ENCODE measurements around the gene SPAST.

Gene SPAST

DNA sequence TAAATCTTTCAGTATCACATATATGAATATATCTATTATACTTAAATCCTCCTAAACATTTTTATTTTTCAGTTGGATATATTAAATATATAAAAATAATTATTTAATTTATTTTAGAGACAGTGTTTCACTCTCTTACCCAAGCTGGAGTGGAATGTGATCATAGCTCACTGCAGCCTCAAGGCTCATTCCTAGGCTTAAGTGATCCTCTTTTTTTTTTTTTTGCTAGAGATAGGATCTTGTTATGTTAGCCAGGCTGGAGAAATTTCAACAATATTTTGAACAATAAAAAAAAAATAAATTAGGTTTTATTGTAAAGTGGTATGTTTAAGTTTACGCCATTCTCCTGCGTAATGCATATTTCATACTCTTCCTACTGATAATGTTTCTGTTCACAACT is 4.2 kb downstream of the SPAST start:
- no peaks in the 10 kb centered on the region for H3K27me3 ChIP-seq (ENCODE audit: low read depth, low read length)
- no peak overlapping the region for H3K9ac ChIP-seq (ENCODE audit: low read length)
- peaks cover 7% of the 10 kb centered on the region for H3K4me1 ChIP-seq (ENCODE audit: low read length)
- H3K36me3 ChIP-seq (replicated peaks; ENCODE audit: low read depth, low read length), result no peaks in the 10 kb centered on the region
- no peak overlapping the region for H3K4me3 ChIP-seq (ENCODE audit: low read length)
- no peak overlapping the region for H3K4me2 ChIP-seq (ENCODE audit: low read length)
- no peak overlapping the region for H3K27ac ChIP-seq (ENCODE audit: low read length)
- peaks cover 12% of the 10 kb centered on the region for H3K79me2 ChIP-seq (ENCODE audit: low read length)
- H3K9me3 ChIP-seq (ENCODE audit: insufficient read depth, low read length), result no peaks in the 10 kb centered on the region
- H2AFZ ChIP-seq (ENCODE audit: low read depth, low read length), result no peak overlapping the region
- TF ChIP-seq, protein P1, sequence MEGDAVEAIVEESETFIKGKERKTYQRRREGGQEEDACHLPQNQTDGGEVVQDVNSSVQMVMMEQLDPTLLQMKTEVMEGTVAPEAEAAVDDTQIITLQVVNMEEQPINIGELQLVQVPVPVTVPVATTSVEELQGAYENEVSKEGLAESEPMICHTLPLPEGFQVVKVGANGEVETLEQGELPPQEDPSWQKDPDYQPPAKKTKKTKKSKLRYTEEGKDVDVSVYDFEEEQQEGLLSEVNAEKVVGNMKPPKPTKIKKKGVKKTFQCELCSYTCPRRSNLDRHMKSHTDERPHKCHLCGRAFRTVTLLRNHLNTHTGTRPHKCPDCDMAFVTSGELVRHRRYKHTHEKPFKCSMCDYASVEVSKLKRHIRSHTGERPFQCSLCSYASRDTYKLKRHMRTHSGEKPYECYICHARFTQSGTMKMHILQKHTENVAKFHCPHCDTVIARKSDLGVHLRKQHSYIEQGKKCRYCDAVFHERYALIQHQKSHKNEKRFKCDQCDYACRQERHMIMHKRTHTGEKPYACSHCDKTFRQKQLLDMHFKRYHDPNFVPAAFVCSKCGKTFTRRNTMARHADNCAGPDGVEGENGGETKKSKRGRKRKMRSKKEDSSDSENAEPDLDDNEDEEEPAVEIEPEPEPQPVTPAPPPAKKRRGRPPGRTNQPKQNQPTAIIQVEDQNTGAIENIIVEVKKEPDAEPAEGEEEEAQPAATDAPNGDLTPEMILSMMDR (IDR thresholded peaks at IDR 0.05; ENCODE audit: low read depth, low read length), result no peak
- no peak for TF ChIP-seq EZH2phosphoT487 (IDR thresholded peaks at IDR 0.05; ENCODE audit: low read depth)
- H4K20me1 ChIP-seq (ENCODE audit: insufficient read depth, low read length), result no peaks in the 10 kb centered on the region

DNA sequence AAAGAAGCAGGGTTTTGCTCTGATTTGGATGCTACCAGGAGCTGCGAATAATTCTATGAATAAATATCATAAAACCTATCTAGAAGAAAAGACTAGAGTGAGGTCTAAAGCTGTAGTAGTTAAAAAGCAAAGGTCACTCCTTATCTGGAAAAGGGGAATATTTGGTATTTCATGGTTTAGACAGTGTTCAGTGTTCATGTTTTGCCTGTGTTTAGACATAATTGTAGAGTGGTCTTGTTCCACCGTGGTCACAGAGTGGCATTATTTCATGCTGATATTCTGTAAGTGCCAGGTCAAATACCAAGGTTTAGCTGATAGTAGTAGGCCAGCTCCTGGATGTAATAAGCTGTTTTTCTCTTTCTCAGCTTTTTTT is 10.8 kb downstream of the SPAST start:
- Histone ChIP-seq H3K4me2 (ENCODE audit: low read length) (no peak overlapping the region), H3K4me3 (ENCODE audit: low read length) (no peak overlapping the region), H3K9me3 (ENCODE audit: insufficient read depth, low read length) (no peaks in the 10 kb centered on the region), H2AFZ (ENCODE audit: low read depth, low read length) (no peak overlapping the region), H3K27me3 (ENCODE audit: low read depth, low read length) (no peaks in the 10 kb centered on the region), H3K9ac (ENCODE audit: low read length) (no peak overlapping the region), H3K36me3 (replicated peaks; ENCODE audit: low read depth, low read length) (no peaks in the 10 kb centered on the region), H4K20me1 (ENCODE audit: insufficient read depth, low read length) (0 out of 2 replicates have a peak, but pooled peaks cover 4% of the 10 kb centered on the region), H3K79me2 (ENCODE audit: low read length) (no peaks in the 10 kb centered on the region; the same call in 1 of the 2 replicates), H3K4me1 (ENCODE audit: low read length) (no peaks in the 10 kb centered on the region), H3K27ac (ENCODE audit: low read length) (no peak overlapping the region)
- TF ChIP-seq EZH2phosphoT487 (IDR thresholded peaks at IDR 0.05; ENCODE audit: low read depth), result no peak
- TF ChIP-seq, protein P1 (IDR thresholded peaks at IDR 0.05; ENCODE audit: low read depth, low read length), result no peak

DNA sequence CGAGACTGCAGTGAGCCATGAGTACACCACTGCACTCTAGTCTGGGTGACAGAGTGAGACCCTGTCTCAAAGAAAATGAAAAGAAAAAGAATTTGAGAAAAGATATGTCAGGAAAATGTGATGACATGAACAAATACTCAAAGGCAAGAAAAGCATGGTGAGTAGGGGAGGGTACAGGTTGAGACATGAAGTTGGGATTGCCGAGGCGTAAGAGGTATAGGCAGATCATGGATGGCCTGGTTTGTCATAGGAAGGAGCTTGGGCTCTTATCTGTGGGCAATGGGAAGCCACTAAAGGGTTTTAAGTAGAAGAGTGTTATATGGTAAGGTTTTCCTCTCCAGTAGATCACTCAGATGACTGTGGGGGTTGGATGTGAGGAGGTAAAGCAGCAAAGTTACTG is 32.3 kb downstream of the SPAST start:
- TF ChIP-seq EZH2phosphoT487 (IDR thresholded peaks at IDR 0.05; ENCODE audit: low read depth), result no peak
- H3K9me3 ChIP-seq (ENCODE audit: insufficient read depth, low read length), result no peaks in the 10 kb centered on the region

DNA sequence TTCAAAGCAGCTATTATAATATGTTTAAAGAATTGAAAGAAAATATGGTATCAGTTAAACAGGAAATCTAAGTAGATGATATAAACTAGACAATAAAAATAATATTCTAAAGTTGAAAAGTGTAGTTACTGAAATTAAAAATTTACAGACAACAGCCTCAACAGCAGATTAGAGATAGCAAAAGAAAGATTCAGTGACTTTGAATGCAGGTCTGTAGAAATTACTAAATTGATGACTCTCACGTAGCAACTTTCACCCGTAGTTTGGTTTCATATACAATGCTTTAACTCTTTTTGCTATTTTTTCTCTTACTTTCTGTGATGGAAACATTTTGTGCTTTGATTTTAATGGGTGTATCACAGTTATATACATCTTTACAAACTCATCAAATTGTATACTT is 44.8 kb downstream of the SPAST start:
- no peak for TF ChIP-seq EZH2phosphoT487 (IDR thresholded peaks at IDR 0.05; ENCODE audit: low read depth)
- TF ChIP-seq, protein P1 (IDR thresholded peaks at IDR 0.05; ENCODE audit: low read depth, low read length), result no peak
- Histone ChIP-seq H3K4me3 (ENCODE audit: low read length) (no peak overlapping the region), H3K9me3 (ENCODE audit: insufficient read depth, low read length) (no peaks in the 10 kb centered on the region), H3K36me3 (replicated peaks; ENCODE audit: low read depth, low read length) (peaks cover 6% of the 10 kb centered on the region), H3K27ac (ENCODE audit: low read length) (no peak overlapping the region), H2AFZ (ENCODE audit: low read depth, low read length) (no peak overlapping the region), H3K27me3 (ENCODE audit: low read depth, low read length) (no peaks in the 10 kb centered on the region), H3K9ac (ENCODE audit: low read length) (no peak overlapping the region), H3K79me2 (ENCODE audit: low read length) (no peaks in the 10 kb centered on the region), H4K20me1 (ENCODE audit: insufficient read depth, low read length) (no peaks in the 10 kb centered on the region), H3K4me2 (ENCODE audit: low read length) (no peak overlapping the region), H3K4me1 (ENCODE audit: low read length) (no peaks in the 10 kb centered on the region)

More for the DNA sequence above, 32.3 kb downstream of the SPAST start:
- H3K27ac ChIP-seq (ENCODE audit: low read length), result no peak overlapping the region
- no peak overlapping the region for H3K4me3 ChIP-seq (ENCODE audit: low read length)
- H3K4me2 ChIP-seq (ENCODE audit: low read length), result no peak overlapping the region
- no peak overlapping the region for H2AFZ ChIP-seq (ENCODE audit: low read depth, low read length)
- no peaks in the 10 kb centered on the region for H3K27me3 ChIP-seq (ENCODE audit: low read depth, low read length)
- no peaks in the 10 kb centered on the region for H3K4me1 ChIP-seq (ENCODE audit: low read length)
- H3K79me2 ChIP-seq (ENCODE audit: low read length), result no peaks in the 10 kb centered on the region
- no peak overlapping the region for H3K9ac ChIP-seq (ENCODE audit: low read length)
- peaks cover 2% of the 10 kb centered on the region for H3K36me3 ChIP-seq (replicated peaks; ENCODE audit: low read depth, low read length)
- no peaks in the 10 kb centered on the region for H4K20me1 ChIP-seq (ENCODE audit: insufficient read depth, low read length)

DNA sequence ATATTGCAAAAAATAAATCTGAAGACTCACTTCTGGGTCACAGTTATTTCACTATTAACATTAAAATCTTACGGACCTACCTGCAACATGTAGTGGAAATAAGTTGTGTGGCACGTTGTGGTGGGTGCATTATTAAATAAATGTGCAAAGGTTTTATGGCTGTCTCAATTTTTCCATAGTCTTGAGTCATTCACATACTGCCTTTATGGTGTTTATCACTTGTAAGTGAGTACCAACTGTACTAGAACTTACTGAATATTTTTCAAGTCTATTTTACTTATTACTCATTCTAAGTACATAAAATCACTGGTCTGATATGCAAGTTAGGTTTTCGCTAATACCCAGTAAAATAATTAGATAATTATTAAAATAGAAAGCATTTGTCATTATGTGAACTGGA is 54.7 kb downstream of the SPAST start:
- Histone ChIP-seq H3K9me3 (ENCODE audit: insufficient read depth, low read length) (no peaks in the 10 kb centered on the region), H3K27ac (ENCODE audit: low read length) (no peak overlapping the region), H3K4me2 (ENCODE audit: low read length) (no peak overlapping the region), H3K36me3 (replicated peaks; ENCODE audit: low read depth, low read length) (peaks cover 4% of the 10 kb centered on the region), H3K27me3 (ENCODE audit: low read depth, low read length) (no peaks in the 10 kb centered on the region), H3K4me3 (ENCODE audit: low read length) (no peak overlapping the region), H4K20me1 (ENCODE audit: insufficient read depth, low read length) (no peaks in the 10 kb centered on the region), H2AFZ (ENCODE audit: low read depth, low read length) (no peak overlapping the region), H3K9ac (ENCODE audit: low read length) (no peak overlapping the region), H3K79me2 (ENCODE audit: low read length) (no peaks in the 10 kb centered on the region), H3K4me1 (ENCODE audit: low read length) (no peaks in the 10 kb centered on the region)
- TF ChIP-seq, protein P1 (IDR thresholded peaks at IDR 0.05; ENCODE audit: low read depth, low read length), result no peak
- no peak for TF ChIP-seq EZH2phosphoT487 (IDR thresholded peaks at IDR 0.05; ENCODE audit: low read depth)

All from OCI-LY3 (cell line).